Daoy (cell line): ENCODE measurements around the gene RASIP1. TPM values are rescaled to one million over a fixed set of nuclear protein-coding genes. Genes with fewer than 3 reads are reported as not detected.

Experiments used
- DNase-seq: peaks from one replicate; pipeline ENCODE4 v3.0.0-alpha.2; 2015; ENCODE audit warnings: low read depth
- total RNA-seq: library from RNA; depleted of rRNA; stranded (reverse); fragments of >200 nt; shearing (Covaris generic); gene quantifications from 2 replicates; pipeline ENCODE4 v1.2.3, GENCODE V29; 2014

Gene RASIP1
- total RNA-seq, 1 experiment from 2014 or later: 0.17 TPM

DNA sequence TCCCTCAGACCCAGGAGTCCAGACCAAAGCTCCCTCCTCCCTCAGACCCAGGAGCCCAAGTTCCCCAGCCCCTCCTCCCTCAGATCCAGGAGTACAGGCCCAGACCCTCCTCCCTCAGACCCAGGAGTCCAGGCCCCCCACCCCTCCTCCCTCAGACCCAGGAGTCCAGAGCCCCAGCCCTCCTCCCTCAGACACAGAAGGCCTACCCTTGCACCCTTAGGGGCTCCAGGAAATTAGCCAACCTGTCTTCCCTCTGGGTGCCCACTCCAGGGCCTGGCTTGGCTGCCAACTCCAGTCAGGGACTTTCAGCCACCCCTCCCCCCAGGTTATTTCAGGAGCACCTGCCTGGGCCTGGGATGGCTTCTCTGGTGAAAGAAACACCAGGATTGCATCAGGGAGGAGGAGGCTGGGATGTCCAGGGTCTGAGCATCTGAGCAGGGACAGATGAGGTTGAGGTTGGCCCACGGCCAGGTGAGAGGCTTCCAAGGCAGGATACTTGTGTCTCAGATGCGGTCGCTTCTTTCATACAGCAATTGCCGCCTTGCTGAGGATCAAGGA is 14.8 kb upstream of the RASIP1 start, which contains the start of gene FGF21:
Gene FGF21 (plus strand): TSS at position 441 of the 558 bp plus-strand sequence. CDS start 713 bp downstream, outside the sequence.
- no peak for DNase-seq

DNA sequence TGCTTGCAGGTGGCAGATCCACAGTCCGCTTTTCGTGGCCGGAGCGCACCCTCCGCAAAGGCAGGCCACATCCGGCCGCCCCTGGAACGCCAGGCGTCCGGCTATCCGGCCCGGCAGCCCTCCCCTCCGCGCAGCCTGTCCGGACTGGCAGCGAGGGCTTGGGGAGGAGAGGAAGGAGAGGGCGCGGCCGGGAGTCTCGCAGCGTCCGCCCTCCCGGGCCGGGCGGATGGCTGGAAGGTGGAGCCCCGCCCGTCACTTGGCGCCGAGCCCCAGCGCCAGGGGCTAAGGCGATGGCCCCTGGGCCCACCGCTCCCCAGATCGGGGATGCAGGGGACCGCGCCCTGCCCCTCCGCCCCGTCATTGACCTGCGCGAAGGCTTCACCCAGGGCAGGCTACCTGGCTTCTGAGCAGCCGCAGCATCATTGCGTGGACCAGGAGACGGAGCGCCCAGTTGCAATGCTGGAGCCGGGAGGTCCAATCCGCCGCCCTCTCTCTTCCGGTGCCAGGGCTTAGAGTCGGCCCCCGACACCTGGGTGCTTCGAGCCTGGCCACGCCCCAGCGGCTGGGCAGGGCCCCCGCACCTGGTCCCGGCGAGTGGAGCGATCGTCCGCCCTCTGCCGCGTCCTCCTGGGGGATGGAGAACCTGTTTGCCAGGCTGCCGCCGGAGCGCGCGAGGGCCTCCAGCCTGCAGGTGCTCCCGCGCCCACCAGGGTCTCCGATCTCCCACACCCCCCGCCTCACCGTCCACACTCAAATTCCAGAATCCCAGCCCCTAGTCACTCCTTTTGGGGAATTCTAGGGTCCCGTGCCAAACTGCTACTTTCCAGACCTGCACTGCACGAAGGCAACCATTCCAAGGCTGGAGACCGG is 12.3 kb upstream of the RASIP1 start, which contains the start of gene FUT1:
Gene FUT1 (minus strand): TSS at position 146 of the 870 bp plus-strand sequence. CDS start 1,360 bp downstream, outside the sequence.
- peak; percentile 50 for DNase-seq

DNA sequence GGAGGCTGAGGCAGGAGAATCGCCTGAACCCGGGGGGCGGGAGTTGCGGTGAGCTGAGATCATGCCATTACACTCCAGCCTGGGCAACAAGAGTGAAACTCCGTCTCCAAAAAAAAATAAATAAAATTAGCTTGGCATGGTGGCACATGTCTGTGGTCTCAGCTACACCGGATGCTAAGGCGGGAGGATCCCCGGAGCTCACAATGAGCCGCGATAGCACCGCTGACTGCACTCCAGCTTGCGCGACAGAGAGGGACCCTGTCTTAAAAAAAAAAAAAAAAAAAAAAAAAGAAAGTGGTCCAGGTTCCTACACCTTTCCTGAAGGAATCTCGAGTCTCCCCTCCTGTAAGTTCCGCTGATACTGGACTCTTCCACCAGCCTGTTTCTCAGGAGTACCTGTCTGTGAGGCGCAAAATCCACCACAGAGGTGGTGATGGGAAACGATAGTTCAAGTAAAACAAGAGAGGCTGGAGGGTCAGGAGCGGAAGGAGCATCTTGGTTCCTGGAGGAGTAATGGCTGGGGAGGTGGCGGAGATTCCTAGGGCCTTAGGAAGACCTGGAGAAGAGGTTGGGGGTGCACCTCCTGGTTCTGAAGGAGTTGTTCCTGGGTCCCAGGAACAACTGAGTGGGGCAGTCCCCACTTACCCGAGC is 11.6 kb upstream of the RASIP1 start:
- DNase-seq: no peak

GRCh38 chr19:48750771-48751504 is 10.5 kb upstream of the RASIP1 start:
- no peak for DNase-seq

DNA sequence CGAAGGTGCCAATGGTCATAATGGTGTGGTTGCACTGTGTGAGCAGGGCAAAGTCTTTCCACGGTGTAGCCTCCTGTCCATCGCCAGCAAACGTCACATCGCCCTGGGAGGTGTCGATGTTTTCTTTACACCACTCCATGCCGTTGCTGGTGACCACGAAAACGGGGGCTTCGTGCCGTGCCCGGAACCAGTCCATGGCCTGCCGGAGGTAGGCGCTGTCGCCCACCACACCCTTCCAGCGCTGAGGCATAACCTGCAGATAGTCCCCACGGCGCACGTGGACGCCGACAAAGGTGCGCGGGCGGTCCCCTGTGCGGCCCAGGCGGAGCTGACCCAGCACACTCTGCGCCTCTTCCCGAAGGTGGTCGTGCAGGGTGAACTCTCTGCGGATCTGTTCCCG is 9.9 kb upstream of the RASIP1 start:
- no peak for DNase-seq

- DNase-seq: no peak
These were observed 9.3 kb upstream of the RASIP1 start for GRCh38 chr19:48749571-48750198.

GRCh38 chr19:48746738-48747575 is 6.5 kb upstream of the RASIP1 start, which contains the start of gene IZUMO1:
Gene IZUMO1, minus strand, starts transcription at chr19:48746909. Its CDS starts 1,050 bp downstream, at chr19:48745859.
- DNase-seq: peak; percentile 84

GRCh38 chr19:48746110-48746509 is 5.7 kb upstream of the RASIP1 start:
- DNase-seq: no peak

GRCh38 chr19:48745208-48745995 is 5.0 kb upstream of the RASIP1 start:
- peak; percentile 60 for DNase-seq

DNA sequence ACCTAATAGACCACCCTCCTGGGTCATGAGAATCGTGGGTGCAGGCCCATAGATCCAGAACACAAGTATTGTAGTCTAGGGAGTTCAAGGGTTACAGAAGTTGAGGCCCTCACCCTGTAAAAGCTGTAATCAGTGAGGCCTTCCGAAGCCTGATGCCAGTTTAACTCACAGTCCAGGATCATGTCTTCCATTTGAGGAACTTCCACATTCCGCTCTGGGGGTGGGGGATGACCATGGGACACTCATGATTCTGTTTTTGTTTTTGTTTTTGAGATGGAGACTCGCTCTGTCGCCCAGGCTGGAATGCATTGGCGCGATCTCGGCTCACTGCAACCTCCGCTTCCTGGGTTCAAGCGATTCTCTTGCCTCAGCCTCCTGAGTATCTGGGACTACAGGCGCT is 1.7 kb upstream of the RASIP1 start:
- no peak for DNase-seq

DNA sequence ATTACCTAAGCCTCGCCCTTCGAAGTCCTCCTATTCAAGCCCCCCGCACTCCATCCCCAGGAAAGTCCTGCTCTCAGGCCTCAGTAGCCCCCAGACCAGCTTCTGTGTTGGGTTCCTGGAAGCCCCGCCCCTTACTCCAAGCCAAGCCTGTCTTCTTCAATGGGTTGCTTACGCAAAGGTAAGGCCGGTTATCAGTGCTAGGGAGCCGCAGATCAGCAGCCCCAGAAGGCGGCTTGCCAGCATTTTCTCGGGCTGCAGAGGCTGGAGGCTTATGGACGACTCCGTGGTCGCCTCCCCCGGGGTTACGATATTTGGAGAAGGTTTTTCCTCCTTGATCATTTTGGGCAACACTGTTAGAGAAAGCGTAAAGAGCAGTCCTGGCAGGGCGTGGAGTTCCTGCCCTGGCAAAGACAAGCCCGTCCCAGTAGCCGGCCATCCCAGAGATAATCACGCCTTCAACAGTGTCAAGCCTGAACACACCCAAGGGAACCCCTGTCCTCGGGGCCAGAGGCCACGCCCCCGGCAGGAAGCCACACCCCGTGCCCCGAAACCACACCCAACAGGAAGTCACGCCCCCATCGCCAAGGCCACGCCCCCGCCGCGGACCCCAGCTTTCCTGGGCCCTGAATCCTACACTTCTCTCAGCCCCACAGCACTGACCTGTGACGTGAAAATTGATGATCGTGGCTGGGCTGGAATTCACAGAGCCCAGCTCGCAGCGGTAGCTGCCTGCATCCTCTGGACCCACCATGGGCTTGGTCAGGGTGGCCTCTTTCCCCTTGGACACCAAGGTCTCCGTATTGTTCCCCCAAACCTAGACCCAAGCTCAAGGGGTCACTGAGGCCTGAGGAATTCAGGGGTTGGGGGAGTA is 954 bp upstream of the RASIP1 start:
- DNase-seq: peak; percentile 41

GRCh38 chr19:48739404-48740163 is 826 bp downstream of the RASIP1 start:
- DNase-seq: no peak

GRCh38 chr19:48738557-48739403 is 1.6 kb downstream of the RASIP1 start:
- DNase-seq: peak; percentile 94

GRCh38 chr19:48737360-48737998 is 2.9 kb downstream of the RASIP1 start:
- DNase-seq: no peak

GRCh38 chr19:48735031-48735615 is 5.3 kb downstream of the RASIP1 start:
- no peak for DNase-seq

- DNase-seq: no peak
These were observed 5.8 kb downstream of the RASIP1 start for GRCh38 chr19:48734625-48735024.
